Measurements from ENCODE around the gene CYP2S1. TPM values are rescaled to one million over a fixed set of nuclear protein-coding genes. Genes with fewer than 3 reads are reported as not detected.
"Not testable (repeated sequence)": the region's sequence is repeated elsewhere in the genome, so short reads cannot be mapped to it uniquely, and the experiment has no call there.

Gene CYP2S1, protein sequence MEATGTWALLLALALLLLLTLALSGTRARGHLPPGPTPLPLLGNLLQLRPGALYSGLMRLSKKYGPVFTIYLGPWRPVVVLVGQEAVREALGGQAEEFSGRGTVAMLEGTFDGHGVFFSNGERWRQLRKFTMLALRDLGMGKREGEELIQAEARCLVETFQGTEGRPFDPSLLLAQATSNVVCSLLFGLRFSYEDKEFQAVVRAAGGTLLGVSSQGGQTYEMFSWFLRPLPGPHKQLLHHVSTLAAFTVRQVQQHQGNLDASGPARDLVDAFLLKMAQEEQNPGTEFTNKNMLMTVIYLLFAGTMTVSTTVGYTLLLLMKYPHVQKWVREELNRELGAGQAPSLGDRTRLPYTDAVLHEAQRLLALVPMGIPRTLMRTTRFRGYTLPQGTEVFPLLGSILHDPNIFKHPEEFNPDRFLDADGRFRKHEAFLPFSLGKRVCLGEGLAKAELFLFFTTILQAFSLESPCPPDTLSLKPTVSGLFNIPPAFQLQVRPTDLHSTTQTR
- 2.1 TPM for total RNA-seq

DNA sequence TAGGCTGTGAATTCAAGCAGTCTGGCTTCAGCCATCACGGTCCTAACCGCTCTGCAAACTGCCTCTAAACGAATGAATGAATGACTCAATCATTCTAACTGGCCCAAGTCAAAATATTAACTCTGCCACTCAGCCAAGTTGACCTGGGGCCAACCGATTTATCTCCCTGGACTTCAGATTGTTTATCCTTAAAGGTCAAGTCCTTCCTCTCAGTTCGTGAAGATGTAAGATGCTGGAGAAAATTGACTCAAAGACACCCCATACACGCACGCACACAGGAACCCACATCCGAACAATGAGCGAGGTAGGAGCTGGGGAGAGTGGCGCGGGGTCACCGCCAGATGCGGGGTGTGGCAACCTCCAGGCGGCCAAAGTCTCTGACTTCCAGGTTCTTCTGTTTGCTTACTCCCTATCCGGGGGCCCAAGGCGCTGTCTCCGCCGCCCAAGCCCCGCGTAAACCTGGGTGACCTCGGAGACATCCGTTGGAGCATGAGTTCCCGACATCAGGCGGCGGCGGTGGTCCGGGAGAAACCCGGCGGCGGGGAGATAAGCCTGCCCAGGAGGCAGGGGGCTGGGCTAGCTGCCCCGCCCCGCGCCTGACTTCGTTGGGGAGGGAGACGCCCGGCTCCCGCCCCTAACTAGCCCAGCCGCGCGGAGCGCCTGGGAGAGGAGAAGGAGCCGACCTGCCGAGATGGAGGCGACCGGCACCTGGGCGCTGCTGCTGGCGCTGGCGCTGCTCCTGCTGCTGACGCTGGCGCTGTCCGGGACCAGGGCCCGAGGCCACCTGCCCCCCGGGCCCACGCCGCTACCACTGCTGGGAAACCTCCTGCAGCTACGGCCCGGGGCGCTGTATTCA lies at the start of gene CYP2S1:
TSS of gene CYP2S1 (plus strand) at position 646 of the 856 bp plus-strand sequence. CDS start at position 692, 46 bp downstream.
- Histone ChIP-seq H3K27me3 (ENCODE audit: insufficient read depth, low read length) (peaks cover 18% of the 10 kb centered on the region), H3K4me3 (ENCODE audit: low read length) (peak within 1 kb of the TSS; percentile 25), H3K4me1 (ENCODE audit: insufficient read depth, low read length) (peaks cover 41% of the 10 kb centered on the region), H3K9me3 (ENCODE audit: low read depth, low read length) (no peaks in the 10 kb centered on the region)

DNA sequence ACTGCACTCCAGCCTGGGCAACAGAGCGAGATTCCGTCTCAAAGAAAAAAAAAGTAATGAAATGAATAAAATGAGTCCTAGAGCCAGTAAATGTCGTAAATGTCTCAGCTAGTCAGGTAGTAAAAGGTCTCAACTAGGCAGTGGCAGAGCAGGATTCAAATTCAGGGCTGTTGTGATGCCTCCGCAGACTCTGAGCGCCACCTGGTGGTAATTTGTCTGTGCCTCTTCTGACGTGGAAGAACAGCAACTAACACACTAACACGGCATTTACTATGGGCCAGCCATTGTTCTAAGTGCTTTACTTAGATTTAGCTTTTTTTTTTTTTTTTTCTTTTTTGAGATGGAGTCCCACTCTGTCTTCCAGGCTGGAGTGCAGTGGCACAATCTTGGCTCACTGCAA lies 48.6 kb upstream of the CYP2S1 start:
- Histone ChIP-seq H3K9me3 (ENCODE audit: low read depth, low read length) (no peaks in the 10 kb centered on the region), H3K4me1 (ENCODE audit: insufficient read depth, low read length) (no peaks in the 10 kb centered on the region), H3K4me3 (ENCODE audit: low read length) (no peak overlapping the region), H3K27me3 (ENCODE audit: insufficient read depth, low read length) (no peaks in the 10 kb centered on the region)

DNA sequence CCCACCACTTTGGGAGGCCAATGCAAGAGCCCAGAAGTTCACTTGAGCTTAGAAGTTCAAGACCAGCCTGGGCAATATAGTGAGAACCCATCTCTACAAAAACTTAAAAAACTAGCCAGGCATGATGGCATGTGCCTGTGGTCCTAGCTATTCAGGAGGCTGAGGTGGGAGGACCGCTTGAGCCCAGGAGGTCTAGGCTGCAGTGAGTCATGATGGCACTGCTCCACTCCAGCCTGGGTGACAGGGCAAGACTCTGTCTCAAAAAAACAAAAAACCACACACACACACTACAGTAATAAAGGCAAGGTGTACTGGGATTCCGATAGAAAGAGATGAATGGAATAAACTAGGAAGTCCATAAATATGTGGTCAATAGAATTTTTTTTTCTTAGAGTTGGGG lies 43.2 kb upstream of the CYP2S1 start:
- H3K27me3 ChIP-seq (ENCODE audit: insufficient read depth, low read length), result no peaks in the 10 kb centered on the region
- H3K9me3 ChIP-seq (ENCODE audit: low read depth, low read length), result no peaks in the 10 kb centered on the region
- no peak overlapping the region for H3K4me3 ChIP-seq (ENCODE audit: low read length)
- H3K4me1 ChIP-seq (ENCODE audit: insufficient read depth, low read length), result no peaks in the 10 kb centered on the region

DNA sequence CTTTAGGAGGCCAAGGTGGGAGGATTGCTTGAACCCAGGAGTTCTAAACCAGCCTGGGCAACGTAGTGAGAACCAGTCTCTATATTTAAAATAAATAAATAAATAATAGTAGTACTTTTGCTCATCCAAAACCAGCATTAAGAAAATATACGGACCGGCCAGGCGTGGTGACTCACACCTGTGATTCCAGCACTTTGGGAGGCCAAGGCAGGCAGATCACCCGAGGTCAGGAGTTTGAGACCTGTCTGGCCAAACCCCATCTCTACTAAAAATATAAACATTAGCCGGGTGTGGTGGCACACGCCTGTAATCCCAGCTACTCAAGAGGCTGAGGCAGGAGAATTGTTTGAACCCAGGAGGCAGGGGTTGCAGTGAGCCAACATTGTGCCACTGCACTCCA lies 42.0 kb upstream of the CYP2S1 start:
- not testable (repeated sequence) for H3K27me3 ChIP-seq (ENCODE audit: insufficient read depth, low read length); H3K4me3 ChIP-seq (ENCODE audit: low read length); H3K9me3 ChIP-seq (ENCODE audit: low read depth, low read length)

DNA sequence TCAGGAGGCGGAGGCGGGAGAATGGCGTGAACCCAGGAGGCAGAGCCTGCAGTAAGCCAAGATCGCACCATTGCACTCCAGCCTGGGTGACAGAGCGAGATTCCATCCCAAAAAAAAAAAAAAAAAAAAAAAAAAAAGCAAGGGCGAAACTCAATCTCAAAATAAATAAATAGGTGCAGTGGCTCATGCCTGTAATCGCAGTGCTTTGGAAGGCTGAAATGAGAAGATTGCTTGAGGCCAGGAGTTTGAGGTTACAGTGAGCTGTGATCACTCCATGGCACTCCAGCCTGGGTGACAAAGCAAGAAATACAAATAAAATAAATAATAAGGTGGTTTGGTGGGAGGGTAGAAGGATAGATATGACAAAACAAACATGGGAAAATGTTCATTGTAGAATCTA lies 39.0 kb upstream of the CYP2S1 start:
- Histone ChIP-seq H3K27me3 (ENCODE audit: insufficient read depth, low read length) (no peaks in the 10 kb centered on the region), H3K9me3 (ENCODE audit: low read depth, low read length) (no peaks in the 10 kb centered on the region), H3K4me3 (ENCODE audit: low read length) (no peak overlapping the region), H3K4me1 (ENCODE audit: insufficient read depth, low read length) (no peaks in the 10 kb centered on the region)

More for the DNA sequence above, 42.0 kb upstream of the CYP2S1 start:
- H3K4me1 ChIP-seq (ENCODE audit: insufficient read depth, low read length), result not testable (repeated sequence)

DNA sequence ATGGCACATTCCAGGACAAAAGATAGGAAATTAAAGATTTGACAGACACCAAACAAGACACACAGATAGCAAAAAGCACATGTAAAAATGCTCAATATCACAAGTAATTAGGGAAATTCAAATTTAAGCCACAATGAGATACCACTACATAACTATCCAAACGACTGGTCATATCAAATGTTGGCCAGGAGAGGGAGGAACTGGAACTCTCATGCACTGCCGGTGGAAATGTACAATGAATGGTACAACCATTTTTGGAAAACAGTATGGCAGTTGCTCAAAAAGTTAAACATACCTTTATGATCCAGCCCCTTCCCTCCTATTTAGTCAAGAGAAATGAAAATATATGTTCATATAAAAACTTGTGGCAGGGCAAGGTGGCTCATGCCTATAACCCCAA lies 36.8 kb upstream of the CYP2S1 start:
- Histone ChIP-seq H3K27me3 (ENCODE audit: insufficient read depth, low read length) (no peaks in the 10 kb centered on the region), H3K4me1 (ENCODE audit: insufficient read depth, low read length) (no peaks in the 10 kb centered on the region), H3K4me3 (ENCODE audit: low read length) (no peak overlapping the region), H3K9me3 (ENCODE audit: low read depth, low read length) (no peaks in the 10 kb centered on the region)

GRCh38 chr19:41159881-41160280 lies 33.1 kb upstream of the CYP2S1 start:
- Histone ChIP-seq H3K9me3 (ENCODE audit: low read depth, low read length) (no peaks in the 10 kb centered on the region), H3K4me3 (ENCODE audit: low read length) (no peak overlapping the region), H3K4me1 (ENCODE audit: insufficient read depth, low read length) (no peaks in the 10 kb centered on the region), H3K27me3 (ENCODE audit: insufficient read depth, low read length) (no peaks in the 10 kb centered on the region)

DNA sequence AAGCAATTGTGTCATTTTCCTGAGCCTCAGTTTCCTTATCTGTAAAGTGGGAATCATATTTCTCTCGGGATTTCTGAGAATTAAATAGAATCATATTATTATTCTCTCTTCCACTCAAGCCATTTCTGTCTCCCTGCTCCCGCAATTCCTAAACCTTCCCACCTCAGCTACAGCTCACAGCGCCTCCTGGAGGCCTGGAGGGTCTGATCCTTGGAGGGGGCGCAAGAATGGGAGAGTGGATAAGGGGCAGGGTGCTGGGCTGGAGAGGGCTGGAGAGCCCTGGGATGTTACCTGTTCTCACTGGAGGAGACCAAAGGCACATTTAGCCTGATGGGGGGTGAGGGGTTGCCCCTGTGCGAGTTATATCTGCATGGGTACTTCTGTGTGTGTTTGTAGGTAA lies 31.1 kb upstream of the CYP2S1 start:
- Histone ChIP-seq H3K4me3 (ENCODE audit: low read length) (no peak overlapping the region), H3K27me3 (ENCODE audit: insufficient read depth, low read length) (no peaks in the 10 kb centered on the region), H3K4me1 (ENCODE audit: insufficient read depth, low read length) (no peaks in the 10 kb centered on the region), H3K9me3 (ENCODE audit: low read depth, low read length) (no peaks in the 10 kb centered on the region)

DNA sequence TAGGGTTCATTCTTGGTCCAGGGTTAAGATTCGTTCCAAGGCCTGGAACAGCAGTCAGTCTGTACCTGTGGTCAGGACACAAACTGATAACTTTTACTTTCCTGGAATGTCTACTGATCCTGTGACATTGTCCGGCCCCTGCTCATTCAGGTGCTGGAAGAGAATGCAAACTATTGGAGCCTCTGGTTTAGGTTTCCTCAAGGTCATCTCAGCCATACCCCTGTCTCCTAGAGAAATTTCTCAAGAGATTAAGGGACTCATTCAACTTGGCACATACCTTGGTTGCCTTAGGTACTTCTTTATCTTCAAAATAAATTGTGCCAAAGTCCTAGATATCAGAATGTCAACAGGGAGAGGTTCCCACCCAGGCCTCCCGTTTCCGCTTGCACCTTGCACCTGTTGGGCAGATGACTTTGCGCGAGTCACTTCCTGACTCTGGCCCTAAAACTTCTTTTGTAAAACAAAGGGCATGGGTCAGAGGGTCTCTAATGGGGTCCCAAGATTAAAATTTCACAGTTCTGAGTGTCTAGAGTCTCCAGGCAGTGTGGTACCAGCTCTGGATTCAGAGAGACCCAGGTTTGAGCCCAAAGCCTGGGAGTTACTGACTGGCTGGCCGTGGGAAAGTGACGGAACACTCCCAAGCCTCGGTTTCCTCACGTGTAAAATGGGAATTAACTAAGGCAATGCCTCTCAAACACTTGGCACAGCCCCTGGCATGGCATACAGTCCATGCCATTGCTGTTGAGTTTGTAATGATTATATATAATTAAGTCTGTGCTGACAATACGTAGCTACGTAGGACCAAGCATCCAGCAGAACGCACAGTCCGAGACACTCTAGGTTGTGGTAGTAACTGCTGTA lies 25.8 kb upstream of the CYP2S1 start:
- Histone ChIP-seq H3K27me3 (ENCODE audit: insufficient read depth, low read length) (no peaks in the 10 kb centered on the region), H3K9me3 (ENCODE audit: low read depth, low read length) (no peaks in the 10 kb centered on the region), H3K4me3 (ENCODE audit: low read length) (no peak overlapping the region), H3K4me1 (ENCODE audit: insufficient read depth, low read length) (no peaks in the 10 kb centered on the region)

DNA sequence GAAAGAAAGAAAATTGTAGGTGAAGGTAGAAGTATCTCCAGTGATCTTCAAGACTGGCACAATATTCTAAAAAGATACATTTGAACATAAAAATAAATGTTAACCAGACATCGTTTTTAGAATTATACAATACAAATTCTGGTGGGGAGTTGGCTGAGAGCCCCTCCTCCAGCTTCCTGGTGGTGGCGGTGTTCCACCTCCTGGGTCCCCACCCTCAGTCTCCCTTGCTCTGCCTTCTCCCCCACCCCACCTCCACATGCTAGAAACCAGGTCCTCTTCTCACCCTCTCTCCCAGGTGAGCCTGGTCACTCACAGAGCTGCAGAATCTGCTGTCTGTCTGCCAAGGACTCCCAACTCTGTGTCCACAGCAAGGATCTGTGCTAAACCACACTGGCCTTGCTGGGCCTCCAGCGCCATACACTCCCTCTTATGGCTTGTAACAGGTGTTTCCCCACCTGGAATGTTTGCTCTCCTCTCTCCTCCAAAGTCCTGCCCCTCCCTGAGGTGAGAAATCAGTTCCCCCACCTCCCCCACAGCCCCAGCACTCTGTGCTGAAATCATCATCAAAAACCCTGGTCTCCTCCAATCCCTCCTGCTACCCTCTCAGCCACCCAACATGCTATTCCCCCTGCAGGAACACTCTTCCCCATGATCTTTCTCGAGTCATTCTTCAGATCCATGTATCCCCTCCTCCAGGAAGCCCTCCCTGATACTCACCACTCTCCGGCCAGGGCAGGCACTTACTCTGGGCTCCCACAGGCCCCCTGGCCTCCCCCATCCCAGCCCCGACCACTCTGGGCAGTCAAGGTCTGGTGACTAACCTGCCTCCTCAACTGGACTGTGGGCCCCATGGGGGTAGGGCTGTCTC lies 20.5 kb upstream of the CYP2S1 start:
- Histone ChIP-seq H3K4me1 (ENCODE audit: insufficient read depth, low read length) (peaks cover 30% of the 10 kb centered on the region), H3K4me3 (ENCODE audit: low read length) (no peak overlapping the region), H3K27me3 (ENCODE audit: insufficient read depth, low read length) (no peaks in the 10 kb centered on the region), H3K9me3 (ENCODE audit: low read depth, low read length) (no peaks in the 10 kb centered on the region)

DNA sequence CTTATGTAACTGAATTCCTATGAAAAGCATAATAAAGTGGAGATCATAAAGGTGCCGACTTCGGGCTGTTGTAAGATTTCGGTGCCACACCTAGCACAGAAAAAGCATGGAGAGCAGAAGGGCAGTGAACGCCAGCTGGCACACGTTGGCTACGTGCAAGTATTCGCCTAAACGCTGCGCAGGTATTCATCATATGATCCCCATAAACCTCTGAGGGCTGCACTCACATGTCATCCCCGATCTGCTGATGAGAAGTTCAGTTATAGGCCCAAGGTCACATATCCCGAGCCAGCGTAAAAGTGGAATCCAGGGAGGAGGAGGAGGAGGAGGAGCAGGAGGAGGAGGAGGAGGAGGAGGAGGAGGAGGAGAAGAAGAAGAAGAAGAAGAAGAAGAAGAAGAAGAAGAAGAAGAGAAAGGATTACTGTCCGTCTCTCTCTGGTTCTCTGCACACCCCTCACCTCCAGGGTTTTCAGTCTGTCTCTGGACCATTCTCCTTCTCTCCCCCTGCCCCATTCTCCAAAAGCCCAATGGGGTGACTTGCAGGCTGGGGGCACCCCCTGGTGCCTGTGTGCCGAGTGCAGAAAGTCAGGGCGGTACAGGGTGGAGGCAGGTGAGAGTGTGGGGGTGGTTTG lies 18.6 kb upstream of the CYP2S1 start:
- H3K4me1 ChIP-seq (ENCODE audit: insufficient read depth, low read length), result peaks cover 31% of the 10 kb centered on the region
- no peaks in the 10 kb centered on the region for H3K27me3 ChIP-seq (ENCODE audit: insufficient read depth, low read length)
- no peaks in the 10 kb centered on the region for H3K9me3 ChIP-seq (ENCODE audit: low read depth, low read length)
- no peak overlapping the region for H3K4me3 ChIP-seq (ENCODE audit: low read length)

DNA sequence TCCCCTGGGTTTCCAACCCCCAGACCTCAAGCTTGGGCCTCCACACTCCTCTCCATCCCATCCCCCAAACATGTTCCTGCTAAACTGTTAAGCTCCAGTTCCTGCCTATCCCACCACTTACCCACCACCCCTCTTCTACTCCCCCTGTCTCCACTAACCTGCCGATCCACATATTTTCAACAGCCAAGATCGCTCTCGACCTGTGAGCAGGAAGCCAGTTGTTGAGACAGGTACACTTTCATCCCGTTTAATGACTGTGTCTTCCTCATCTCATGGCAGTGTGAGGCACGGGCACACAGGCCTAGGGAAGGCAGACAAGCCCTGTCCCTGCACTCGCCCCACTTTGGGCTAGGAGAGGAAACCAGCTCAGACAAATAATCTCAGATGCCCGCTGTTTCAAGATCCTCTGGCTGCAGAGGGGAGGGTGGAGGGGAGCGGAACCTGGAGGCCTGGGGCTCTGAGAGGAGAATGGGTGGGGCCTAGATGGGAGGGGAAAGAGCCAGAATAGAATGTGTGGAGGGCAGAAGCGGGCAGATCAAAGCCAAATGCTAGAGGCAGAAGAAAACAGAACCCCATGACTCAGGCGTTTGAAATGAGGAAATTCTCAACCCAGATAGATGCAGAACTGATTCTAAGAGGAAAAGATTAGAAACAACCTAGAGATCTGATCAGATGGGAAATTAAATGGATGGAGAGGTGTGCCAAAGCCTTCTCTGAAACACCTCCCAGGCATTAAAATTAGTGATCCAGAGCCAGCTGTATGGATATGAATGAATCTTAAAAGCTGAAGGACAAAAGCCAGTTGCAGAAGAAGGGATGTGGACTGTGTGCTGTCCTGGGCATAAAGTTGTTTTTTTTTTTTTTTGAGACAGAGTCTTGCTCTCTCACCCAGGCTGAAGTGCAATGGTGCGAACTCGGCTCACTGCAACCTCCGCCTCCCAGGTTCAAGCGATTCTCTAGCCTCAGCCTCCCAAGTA lies 16.9 kb upstream of the CYP2S1 start:
- Histone ChIP-seq H3K4me3 (ENCODE audit: low read length) (peak overlapping the region; percentile 17), H3K27me3 (ENCODE audit: insufficient read depth, low read length) (no peaks in the 10 kb centered on the region), H3K9me3 (ENCODE audit: low read depth, low read length) (no peaks in the 10 kb centered on the region), H3K4me1 (ENCODE audit: insufficient read depth, low read length) (peaks cover 31% of the 10 kb centered on the region)

GRCh38 chr19:41180173-41180572 lies 12.8 kb upstream of the CYP2S1 start:
- H3K9me3 ChIP-seq (ENCODE audit: low read depth, low read length); H3K27me3 ChIP-seq (ENCODE audit: insufficient read depth, low read length); H3K4me3 ChIP-seq (ENCODE audit: low read length): not testable (repeated sequence)

More at GRCh38 chr19:41180173-41180572, 12.8 kb upstream of the CYP2S1 start:
- H3K4me1 ChIP-seq (ENCODE audit: insufficient read depth, low read length), result peaks cover 23% of the 10 kb centered on the region
